ENCODE data around the gene GRK5. TPM values are rescaled to one million over a fixed set of nuclear protein-coding genes. Genes with fewer than 3 reads are reported as not detected.

Gene GRK5
- total and polyA plus RNA-seq, 9 of the 15 experiments (the other 6 are each of a cell fraction or from before 2014, with no cell fraction given), result 0.46 to 0.83 (median 0.67) TPM; not detected in 2

GRCh38 chr10:119292968-119293760 lies 85.8 kb downstream of the GRK5 start:
- no peaks in the 10 kb centered on the region for H3K79me2 ChIP-seq (ENCODE audit: control insufficient read depth, insufficient read depth, low read length)
- no peaks in the 10 kb centered on the region for H3K9me3 ChIP-seq (replicated peaks; ENCODE audit: control insufficient read depth, insufficient read depth, low read depth, low read length)
- no peak overlapping the region for H2AFZ ChIP-seq (ENCODE audit: low read depth, low read length)
- no peak for ATAC-seq
- peaks cover 3 to 4% of the 10 kb centered on the region in 2 experiments; a peak in 2 of 5 replicates for H3K4me1 ChIP-seq (replicated peaks in 1 of 2; ENCODE audit: control insufficient read depth in 2 of 2, insufficient read depth in 2 of 2, low read length in 2 of 2)
- no peaks in the 10 kb centered on the region for H3K9me1 ChIP-seq (ENCODE audit: control insufficient read depth, insufficient read depth, low read length)
- WGBS (ENCODE audit: insufficient coverage, low coverage, missing lambda C conversion rate), result 8% methylated on average over 9 of the region's 11 CpGs
- no peak overlapping the region for H3K4me3 ChIP-seq
- intact Hi-C loops (cut with micrococcal nuclease), result loop anchor here (5.0 kb wide), 1 partner anchor 124 kb away; no protein-coding TSS in a partner anchor
- no peak overlapping the region for H3K4me2 ChIP-seq (ENCODE audit: insufficient read depth, low read length)
- TF ChIP-seq REST (IDR thresholded peaks at IDR 0.05; ENCODE audit: borderline replicate concordance), result no peak
- TF ChIP-seq REST (CRISPR knock-in tag; IDR thresholded peaks at IDR 0.05; ENCODE audit: low read depth), result no peak
- TF ChIP-seq ZBTB49 (CRISPR knock-in tag; IDR thresholded peaks at IDR 0.05; ENCODE audit: borderline replicate concordance), result no peak
- TF ChIP-seq RBBP5 (IDR thresholded peaks at IDR 0.05; ENCODE audit: borderline replicate concordance, insufficient read depth, low read length, poor library complexity, severe bottlenecking), result no peak
- H3K27ac ChIP-seq (ENCODE audit: extremely low read depth, low read depth, low read length), result no peak overlapping the region
- no peaks in the 10 kb centered on the region for H4K20me1 ChIP-seq (replicated peaks; ENCODE audit: control insufficient read depth, insufficient read depth, low read length)
- no peaks in the 10 kb centered on the region for H3K36me3 ChIP-seq (ENCODE audit: control insufficient read depth, insufficient read depth, low read length)
- no peak overlapping the region for H3K9ac ChIP-seq (ENCODE audit: insufficient read depth in 1 of 2, low read depth in 2 of 2, low read length in 2 of 2)
- H3K27me3 ChIP-seq (ENCODE audit: control insufficient read depth in 2 of 2, insufficient read depth in 2 of 2, low read length in 2 of 2), result peaks cover 0 to 16% of the 10 kb centered on the region in 2 experiments; a peak in 2 of 5 replicates
- POLR2A ChIA-PET, result interaction anchor here (0.6 to 1.1 kb wide), 3 partner anchors 11 to 15 kb away, joined by 3 to 4 read pairs (median 3); no protein-coding TSS in a partner anchor
- no peak for FAIRE-seq
- no peak for DNase-seq (ENCODE audit: extremely low read depth in 1 of 4, low spot score in 3 of 4)
- BruUV-seq (replicated peaks), result no TSS peak
- CTCF ChIA-PET (ENCODE audit: low intra/inter-chr PET ratio), result no interaction called here
- in situ Hi-C loops (cut with MboI), result no loop called here

Measured in K562 (cell line).